Measurements from ENCODE around the gene GREM2.

GREM2 gene

DNA sequence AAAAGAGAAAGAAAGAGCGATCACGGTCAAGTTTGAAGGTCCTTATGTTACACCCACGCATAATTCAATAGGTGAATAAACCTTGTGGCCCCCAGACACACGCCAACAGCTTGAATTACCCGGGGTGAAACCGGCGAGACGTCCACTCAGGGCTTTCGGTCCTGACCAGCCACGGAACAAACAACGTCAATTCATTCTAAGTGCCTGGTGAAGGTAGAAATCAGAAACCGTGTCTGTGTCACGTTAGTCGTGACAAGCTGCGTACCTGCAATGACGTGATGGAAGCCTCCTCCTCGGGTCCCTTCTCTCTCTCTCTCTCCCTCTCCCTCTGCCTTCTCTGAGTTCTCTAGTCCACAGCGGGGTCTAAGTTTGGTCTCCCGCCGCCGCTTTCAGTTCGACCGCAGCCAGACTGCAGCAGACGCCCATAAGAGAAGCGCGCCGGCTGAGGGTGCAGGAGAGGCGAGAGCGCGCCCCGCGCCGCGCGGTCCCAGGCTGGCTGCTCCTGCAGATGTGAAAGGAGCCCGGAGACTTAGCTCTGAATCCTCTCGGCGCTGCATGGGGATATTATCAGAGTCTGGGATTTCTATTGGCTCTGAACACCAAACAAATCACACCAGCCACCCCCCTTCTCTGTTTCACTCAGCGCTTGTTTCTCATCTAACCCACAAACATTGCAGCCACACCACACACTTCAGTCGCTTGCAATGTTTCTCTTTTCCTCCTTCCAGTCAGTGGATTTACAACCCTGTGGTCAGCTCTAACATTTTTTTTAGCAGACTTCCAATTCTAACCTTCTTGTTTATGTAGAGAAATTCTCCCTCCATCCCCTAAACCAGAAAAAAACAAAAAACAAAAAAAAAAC is at the start of gene GREM2:
Gene GREM2, minus strand, starts transcription at position 537 of the 862 bp plus-strand sequence. CDS start 118,680 bp downstream, outside the sequence.
- DNase-seq = no peak

DNA sequence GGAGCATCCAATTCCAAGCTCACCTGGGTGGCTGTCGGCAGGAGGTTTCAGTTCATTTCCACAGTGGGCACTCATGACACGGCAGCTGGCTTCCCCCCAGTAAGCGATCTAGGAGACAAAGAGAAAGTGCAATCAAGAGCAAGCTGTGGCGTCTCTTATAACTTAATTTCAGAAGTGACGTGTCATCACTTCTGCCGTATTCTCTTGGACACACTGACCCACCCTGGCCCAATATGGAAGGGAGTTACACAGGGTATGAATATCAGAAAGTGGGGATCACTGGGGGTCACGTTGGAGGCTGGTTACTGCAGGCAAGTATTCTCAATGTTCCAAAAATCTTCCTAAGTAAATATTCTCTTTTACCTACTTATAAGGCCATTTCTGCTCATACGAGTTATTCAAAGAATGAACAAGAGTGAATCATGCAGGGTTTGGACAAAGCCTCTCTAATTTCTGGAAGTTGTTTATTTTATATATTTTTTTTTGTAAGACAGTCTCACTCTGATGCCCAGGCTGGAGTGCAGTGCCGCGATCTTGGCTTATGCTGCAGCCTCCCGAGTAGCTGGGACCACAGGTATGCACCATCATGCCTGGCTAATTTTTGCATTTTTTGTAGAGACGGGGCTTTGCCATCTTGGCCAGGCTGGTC is 46.5 kb upstream of the GREM2 start:
- DNase-seq = no peak

DNA sequence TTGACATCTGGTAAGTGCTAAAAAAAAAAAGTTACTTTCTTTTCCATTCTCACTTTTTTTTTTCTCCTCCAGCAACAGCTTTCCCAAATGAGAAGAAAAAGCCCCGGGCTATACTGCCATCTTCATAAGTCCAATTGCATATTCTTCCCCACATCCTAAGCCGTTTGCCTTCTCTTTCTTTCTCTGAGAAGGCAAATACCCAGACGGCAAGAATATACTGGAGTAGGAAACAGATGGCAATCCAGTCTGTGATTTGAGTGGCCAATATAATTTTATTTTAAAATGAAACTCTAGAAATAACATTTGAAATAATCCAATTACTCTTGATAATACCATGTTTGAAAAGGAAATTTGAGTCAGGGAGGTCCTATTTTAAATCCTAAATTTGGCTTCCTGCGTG is 44.6 kb upstream of the GREM2 start:
- DNase-seq = no peak

DNA sequence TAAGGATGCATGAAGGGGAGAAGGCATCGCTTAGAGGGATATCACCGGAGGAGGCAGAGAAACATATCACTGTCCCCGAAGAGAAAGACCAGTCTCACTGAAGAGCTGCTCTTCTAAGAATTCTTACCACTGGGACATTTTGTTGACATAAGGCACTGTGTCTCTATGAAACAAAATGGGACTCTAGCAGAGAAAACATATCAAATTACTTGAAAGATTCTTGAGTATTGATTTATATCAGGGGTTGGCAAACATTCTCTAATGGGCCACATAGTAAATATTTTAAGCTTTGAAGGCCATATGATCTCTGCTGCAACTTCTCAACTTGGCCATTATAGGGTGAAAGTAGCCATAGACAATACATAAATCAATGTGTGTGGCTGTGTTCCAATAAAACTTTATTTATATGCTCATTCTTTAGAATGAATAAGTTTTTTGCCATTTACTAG is 41.0 kb upstream of the GREM2 start:
- DNase-seq = no peak

DNA sequence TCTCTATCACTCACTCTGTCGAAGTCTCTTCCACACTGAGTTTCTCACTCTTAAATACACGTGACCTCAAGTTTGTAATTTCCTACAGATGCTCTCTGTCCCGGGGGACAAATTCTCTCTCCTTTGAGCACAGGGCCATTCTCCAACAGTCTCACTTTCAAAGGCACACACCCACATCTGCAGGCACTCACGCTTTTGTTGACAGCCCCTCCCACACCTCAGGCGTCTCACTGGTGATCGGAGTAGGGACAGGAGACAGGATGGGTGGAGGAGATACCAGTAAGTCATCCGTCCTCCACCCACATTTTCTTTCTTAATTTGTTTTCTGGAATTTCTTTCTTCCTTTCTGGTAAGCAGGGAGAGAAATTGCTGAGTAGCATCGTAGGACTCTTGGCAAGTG is 40.6 kb upstream of the GREM2 start:
- DNase-seq = no peak

- no peak for DNase-seq
Measured at GRCh38 chr1:240650877-240651276, 38.9 kb upstream of the GREM2 start.

GRCh38 chr1:240649733-240650721 is 38.1 kb upstream of the GREM2 start:
- DNase-seq = no peak

- DNase-seq = no peak
Measured at GRCh38 chr1:240646571-240647240, 34.8 kb upstream of the GREM2 start.

DNA sequence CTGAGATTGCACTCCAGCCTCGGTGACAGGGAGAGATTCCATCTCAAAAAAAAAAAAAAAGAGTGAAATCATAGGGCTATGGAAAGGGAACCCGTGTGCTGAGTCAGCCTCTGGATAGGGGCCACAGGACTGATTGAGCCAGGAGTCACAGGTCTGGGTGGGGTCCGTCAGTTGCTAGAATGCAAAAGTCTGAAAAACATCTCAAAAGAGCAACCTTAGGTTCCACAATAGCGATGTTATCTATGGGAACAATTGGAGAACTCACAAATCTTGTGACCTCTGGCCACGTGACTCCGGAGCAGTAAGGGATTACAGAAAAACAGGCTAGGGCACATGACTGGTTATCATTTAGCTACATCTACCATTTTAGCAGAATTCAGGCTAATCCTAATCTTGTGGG is 32.8 kb upstream of the GREM2 start:
- DNase-seq = no peak

GRCh38 chr1:240635466-240636256 is 23.7 kb upstream of the GREM2 start:
- DNase-seq = no peak

DNA sequence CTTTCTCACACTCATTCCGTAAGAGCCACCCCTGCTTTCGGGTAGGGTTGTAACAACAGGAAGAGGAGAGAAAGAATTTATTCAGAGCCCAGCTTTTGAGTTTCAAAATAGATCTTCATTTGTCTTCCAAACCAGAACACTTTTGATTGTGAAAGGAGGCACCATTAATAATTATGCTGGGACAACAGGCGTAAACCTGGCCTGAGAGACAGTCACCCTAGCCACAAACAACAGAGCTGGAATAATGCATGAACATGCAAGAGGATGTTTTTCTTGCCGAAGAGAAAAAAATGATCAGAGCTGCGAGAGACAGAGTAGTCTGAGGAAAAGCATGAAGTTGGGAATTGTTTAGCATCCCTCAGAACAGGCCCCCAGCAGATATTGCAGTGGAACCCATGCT is 18.5 kb upstream of the GREM2 start:
- no peak for DNase-seq

GRCh38 chr1:240621249-240621648 is 9.3 kb upstream of the GREM2 start:
- no peak for DNase-seq

DNA sequence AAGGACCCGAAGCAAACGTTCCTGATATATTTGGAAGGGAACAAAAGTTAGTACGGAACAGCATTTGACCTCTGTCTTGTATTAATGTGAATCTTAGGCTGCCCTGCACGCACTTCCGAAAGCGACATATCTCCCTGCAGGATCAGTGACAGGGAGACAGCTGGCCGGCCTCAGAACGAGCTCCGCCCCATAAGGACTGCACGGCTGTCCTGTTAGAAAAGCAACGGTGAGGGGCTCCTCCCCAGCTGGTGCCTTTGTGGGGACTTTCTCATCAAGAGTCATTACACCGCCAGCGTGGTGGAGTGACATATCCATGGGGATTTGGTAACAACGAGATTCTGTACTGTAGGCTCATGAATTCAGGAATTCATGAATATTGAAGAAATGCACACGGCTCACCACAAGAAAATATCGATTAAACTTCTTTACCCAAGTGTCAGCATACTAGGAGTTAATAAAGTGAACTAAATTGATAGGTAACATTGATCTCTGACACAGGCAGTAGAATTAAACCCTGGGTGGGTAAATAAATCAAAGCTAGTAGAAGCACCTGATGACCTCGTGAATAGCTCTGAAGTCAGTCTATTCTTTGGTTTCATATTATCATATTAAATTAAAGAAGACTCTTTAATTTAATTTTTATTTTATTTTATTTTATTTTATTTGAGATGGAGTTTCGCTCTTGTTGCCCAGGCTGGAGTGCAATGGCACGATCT is 8.1 kb upstream of the GREM2 start:
- no peak for DNase-seq

- no peak for DNase-seq
Measured at GRCh38 chr1:240619357-240619756, 7.4 kb upstream of the GREM2 start.

GRCh38 chr1:240618946-240619345 is 7.0 kb upstream of the GREM2 start:
- DNase-seq = no peak

- no peak for DNase-seq
Measured at GRCh38 chr1:240616018-240616417, 4.1 kb upstream of the GREM2 start.

- DNase-seq = no peak
Measured at GRCh38 chr1:240613356-240614142, 1.6 kb upstream of the GREM2 start.

- DNase-seq = no peak
Measured at GRCh38 chr1:240612811-240613210, 856 bp upstream of the GREM2 start.

DNA sequence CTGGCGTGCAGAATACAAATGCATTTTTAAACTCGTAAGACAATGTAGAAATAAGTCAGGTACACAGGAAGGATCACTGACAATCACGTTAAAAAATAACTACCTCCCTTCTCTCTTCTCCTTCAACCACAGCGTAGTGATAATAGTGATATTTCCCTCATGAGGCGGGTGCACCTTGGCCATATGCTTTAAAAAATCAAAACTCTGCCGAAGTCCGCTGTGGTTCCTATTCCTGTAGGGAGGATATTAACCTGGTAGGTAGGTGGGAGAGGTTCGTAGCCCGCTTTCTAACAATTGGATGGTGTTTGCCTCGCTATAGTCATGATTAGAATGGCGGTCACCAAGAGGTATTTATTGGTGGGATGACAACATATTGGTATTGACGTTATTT is 732 bp downstream of the GREM2 start:
- DNase-seq = no peak

GRCh38 chr1:240610636-240611035 is 1.3 kb downstream of the GREM2 start:
- DNase-seq = no peak

Data from DMS 273 treated with DMSO at 0.1 percent for 48 hours (cell line).